Neural progenitor cell (in vitro differentiated cells): ENCODE results near the gene FYN. TPM values are rescaled to one million over a fixed set of nuclear protein-coding genes. Genes with fewer than 3 reads are reported as not detected.

ENCODE experiments used
- DNase-seq: peaks from one replicate; pipeline ENCODE4 v3.0.0-alpha.2; 2016; ENCODE audit warnings: low spot score
- H2AFZ ChIP-seq: fragments of 200-600 bp; sonication (generic); replicated peaks from 2 replicates; pipeline ENCODE4 v1.6.1; 2016; ENCODE audit warnings: antibody characterized with exemption
- H3F3A ChIP-seq: fragments of 200-600 bp; sonication (generic); 2 replicates; pipeline ENCODE4 v1.6.1; 2016; ENCODE audit warnings: antibody characterized with exemption, low read depth
- H3K27ac ChIP-seq: fragments of 200-600 bp; sonication (generic); 2 replicates; pipeline ENCODE4 v1.5.1; 2016; ENCODE audit warnings: mild to moderate bottlenecking
- H3K27me3 ChIP-seq: fragments of 200-600 bp; sonication (generic); 2 replicates; pipeline ENCODE4 v1.6.1; 2016; ENCODE audit warnings: mild to moderate bottlenecking, moderate library complexity
- H3K36me3 ChIP-seq: fragments of 200-600 bp; sonication (generic); 2 replicates; pipeline ENCODE4 v1.5.1; 2016
- H3K4me1 ChIP-seq: fragments of 200-600 bp; sonication (generic); 2 replicates; pipeline ENCODE4 v1.6.1; 2016; ENCODE audit warnings: mixed run types
- H3K4me2 ChIP-seq: fragments of 200-600 bp; sonication (generic); 2 replicates; pipeline ENCODE4 v1.6.1; 2016
- H3K4me3 ChIP-seq: fragments of 200-600 bp; sonication (generic); 2 replicates; pipeline ENCODE4 v1.5.1; 2016
- H3K79me2 ChIP-seq: fragments of 200-600 bp; sonication (generic); 2 replicates; pipeline ENCODE4 v1.6.1; 2016; ENCODE audit warnings: low read depth
- H3K9ac ChIP-seq: fragments of 200-600 bp; sonication (generic); 2 replicates; pipeline ENCODE4 v1.6.1; 2016
- H3K9me3 ChIP-seq: fragments of 200-600 bp; sonication (generic); 2 replicates; pipeline ENCODE4 v1.5.1; 2016; ENCODE audit warnings: low read depth
- H4K20me1 ChIP-seq: fragments of 200-600 bp; sonication (generic); 2 replicates; pipeline ENCODE4 v1.6.1; 2016; ENCODE audit warnings: low read depth
- H3K27ac Mint-ChIP-seq: 3 replicates; pipeline ENCODE4 v1.8.0; 2021; ENCODE audit warnings: mixed read lengths
- H3K27me3 Mint-ChIP-seq: 2 replicates; pipeline ENCODE4 v1.8.0; 2022; ENCODE audit warnings: low read depth, mild to moderate bottlenecking, inconsistent platforms, moderate library complexity, mixed read lengths; ENCODE audit not compliant: insufficient read depth
- H3K36me3 Mint-ChIP-seq: 3 replicates; pipeline ENCODE4 v1.8.0; 2021; ENCODE audit warnings: mixed read lengths
- H3K4me1 Mint-ChIP-seq: 3 replicates; pipeline ENCODE4 v1.8.0; 2021; ENCODE audit warnings: mixed read lengths
- H3K4me3 Mint-ChIP-seq: 3 replicates; pipeline ENCODE4 v1.8.0; 2021; ENCODE audit warnings: mild to moderate bottlenecking, moderate library complexity, mixed read lengths
- H3K9me3 Mint-ChIP-seq: 3 replicates; pipeline ENCODE4 v1.8.0; 2020; ENCODE audit warnings: mixed read lengths
- CTCF ChIP-seq: fragments of 200-600 bp; sonication (generic); IDR thresholded peaks from 2 replicates; pipeline ENCODE4 v1.5.1; 2017; ENCODE audit warnings: antibody characterized with exemption, mild to moderate bottlenecking
- EZH2 ChIP-seq: fragments of 200-600 bp; sonication (generic); IDR thresholded peaks from 2 replicates; pipeline ENCODE4 v1.6.1; 2017; ENCODE audit warnings: antibody characterized with exemption, mild to moderate bottlenecking, moderate library complexity
- EZH2phosphoT487 ChIP-seq: fragments of 200-600 bp; sonication (generic); IDR thresholded peaks from 2 replicates; pipeline ENCODE4 v1.6.1; 2017; ENCODE audit warnings: antibody characterized with exemption
- total RNA-seq: library from RNA; depleted of rRNA; stranded (reverse); fragments of >200 nt; gene quantifications from 2 replicates; pipeline ENCODE4 v1.2.3, GENCODE V29; 2015; ENCODE audit warnings: low replicate concordance

The FYN gene
- 149 and 167 TPM in 2 replicates for total RNA-seq

DNA sequence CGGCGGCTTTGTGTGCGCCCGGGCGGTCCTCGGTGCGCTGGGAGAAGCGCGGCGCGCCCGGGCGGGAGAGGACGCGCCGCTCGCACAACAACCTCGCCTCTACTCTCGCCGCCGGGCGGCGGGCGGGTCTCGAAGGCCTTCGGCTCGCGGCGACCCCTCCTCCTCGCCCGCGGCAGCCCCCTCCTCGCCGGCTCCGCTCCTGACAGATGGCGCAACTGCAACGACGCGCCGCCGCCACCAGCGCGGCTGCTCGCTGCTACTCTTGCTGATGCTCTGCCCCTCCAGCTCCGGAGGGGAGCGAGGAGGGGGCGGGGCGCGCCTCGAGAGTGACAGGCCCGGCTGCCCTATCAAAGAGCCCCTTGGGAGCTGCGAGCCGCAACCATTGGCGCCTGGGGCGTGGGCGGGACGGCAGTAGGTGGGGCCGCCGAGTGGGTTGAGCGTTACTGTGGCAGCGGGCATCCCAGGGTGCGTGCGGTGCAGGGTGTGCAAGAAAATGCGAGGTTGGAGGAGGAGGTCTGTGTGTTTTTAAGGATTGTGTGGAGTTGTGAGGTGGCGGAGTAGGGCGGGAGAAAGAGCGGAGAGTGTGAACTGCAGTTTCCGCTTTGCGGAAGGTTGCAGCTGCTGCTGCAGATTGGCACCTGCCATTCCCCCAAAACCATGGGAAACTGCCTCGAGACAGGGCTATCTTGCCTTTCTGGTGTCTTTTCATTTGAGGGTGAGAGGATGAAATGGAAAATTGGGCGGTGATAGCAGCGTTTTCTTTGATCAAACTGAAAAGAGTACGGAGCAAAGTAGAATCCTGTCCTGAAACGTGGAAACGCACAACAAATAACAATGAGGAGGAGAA, at the start of gene FYN:
Gene FYN, minus strand, starts transcription at position 275 of the 847 bp plus-strand sequence. CDS start 153,401 bp downstream, outside the sequence.
- peaks cover 43% of the 10 kb centered on the region for H3K79me2 ChIP-seq
- H3K36me3 Mint-ChIP-seq, result peaks cover 4% of the 10 kb centered on the region
- peak within 1 kb of the TSS; percentile 99 for H3K27ac Mint-ChIP-seq
- H3K9me3 Mint-ChIP-seq, result no peaks in the 10 kb centered on the region
- peak within 1 kb of the TSS; percentile 98 for H3K4me2 ChIP-seq
- H3K9ac ChIP-seq, result peak within 1 kb of the TSS; percentile 33
- peak within 1 kb of the TSS; percentile 69 for H3K27ac ChIP-seq
- peak; percentile 99 for DNase-seq
- peaks cover 25% of the 10 kb centered on the region for H3K4me1 Mint-ChIP-seq
- peaks cover 26% of the 10 kb centered on the region for H4K20me1 ChIP-seq
- H2AFZ ChIP-seq, result peak within 1 kb of the TSS; percentile 73
- peak; percentile 48 for TF ChIP-seq CTCF
- no peak for TF ChIP-seq EZH2phosphoT487
- no peak for TF ChIP-seq EZH2
- H3K4me3 ChIP-seq, result peak within 1 kb of the TSS; percentile 55
- peaks cover 31% of the 10 kb centered on the region for H3K4me1 ChIP-seq
- H3K4me3 Mint-ChIP-seq, result peak within 1 kb of the TSS; percentile 96
- H3K27me3 ChIP-seq, result peaks cover 19% of the 10 kb centered on the region
- no peaks in the 10 kb centered on the region for H3K36me3 ChIP-seq
- no peaks in the 10 kb centered on the region for H3K9me3 ChIP-seq
- peaks cover 37% of the 10 kb centered on the region for H3F3A ChIP-seq
- H3K27me3 Mint-ChIP-seq, result peaks cover 8% of the 10 kb centered on the region

DNA sequence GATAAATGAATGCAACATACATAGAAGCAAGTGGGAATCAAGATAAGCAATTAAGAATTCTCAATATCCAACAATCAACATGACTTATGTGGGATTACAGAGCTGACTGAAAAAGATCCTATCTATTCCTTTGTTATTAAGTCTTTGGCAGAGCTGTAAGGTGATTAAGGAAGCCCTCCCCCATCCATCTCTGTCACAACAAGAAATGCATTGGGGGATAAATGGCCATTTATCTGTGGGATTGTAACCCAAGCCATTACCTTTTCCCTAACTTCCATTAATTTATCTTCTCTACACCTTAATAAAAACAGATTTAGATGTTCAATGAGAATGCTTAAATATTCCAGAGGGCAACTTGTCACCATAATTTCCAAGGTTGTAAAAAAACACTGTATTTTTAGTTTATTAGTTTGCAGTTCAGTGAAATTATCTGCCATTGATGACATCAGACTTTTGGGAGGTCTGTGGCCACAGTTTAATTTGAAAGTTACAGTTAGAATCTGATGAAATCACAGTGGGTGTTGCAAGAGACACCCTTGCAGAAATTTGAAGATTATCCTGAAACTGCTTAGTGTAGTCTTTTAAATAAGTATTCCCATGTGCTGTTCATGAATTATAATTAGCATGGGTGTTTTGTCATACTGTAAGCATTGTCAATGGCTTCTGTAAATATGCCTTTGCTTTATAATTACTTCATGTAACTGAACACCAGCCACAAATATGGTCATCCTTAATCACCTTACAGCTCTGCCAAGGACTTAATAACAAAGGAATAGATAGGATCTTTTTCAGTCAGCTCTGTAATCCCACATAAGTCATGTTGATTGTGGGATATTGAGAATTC, 49.4 kb upstream of the FYN start:
- H3K36me3 ChIP-seq, result no peaks in the 10 kb centered on the region
- H3K4me2 ChIP-seq, result peak overlapping the region; percentile 16
- Mint-ChIP-seq H3K4me1 (peaks cover 15% of the 10 kb centered on the region), H3K27ac (no peak overlapping the region), H3K36me3 (no peaks in the 10 kb centered on the region), H3K4me3 (no peak overlapping the region), H3K27me3 (no peaks in the 10 kb centered on the region), H3K9me3 (no peaks in the 10 kb centered on the region)
- H3K27me3 ChIP-seq, result no peaks in the 10 kb centered on the region
- DNase-seq, result peak; percentile 17
- H3K9ac ChIP-seq, result no peak overlapping the region
- no peaks in the 10 kb centered on the region for H3K79me2 ChIP-seq
- H3F3A ChIP-seq, result peaks cover 6% of the 10 kb centered on the region
- peaks cover 35% of the 10 kb centered on the region for H3K4me1 ChIP-seq
- TF ChIP-seq EZH2phosphoT487 (no peak), CTCF (no peak), EZH2 (no peak)
- no peak overlapping the region for H2AFZ ChIP-seq
- no peak overlapping the region for H3K27ac ChIP-seq
- no peaks in the 10 kb centered on the region for H3K9me3 ChIP-seq
- no peaks in the 10 kb centered on the region for H4K20me1 ChIP-seq
- no peak overlapping the region for H3K4me3 ChIP-seq

DNA sequence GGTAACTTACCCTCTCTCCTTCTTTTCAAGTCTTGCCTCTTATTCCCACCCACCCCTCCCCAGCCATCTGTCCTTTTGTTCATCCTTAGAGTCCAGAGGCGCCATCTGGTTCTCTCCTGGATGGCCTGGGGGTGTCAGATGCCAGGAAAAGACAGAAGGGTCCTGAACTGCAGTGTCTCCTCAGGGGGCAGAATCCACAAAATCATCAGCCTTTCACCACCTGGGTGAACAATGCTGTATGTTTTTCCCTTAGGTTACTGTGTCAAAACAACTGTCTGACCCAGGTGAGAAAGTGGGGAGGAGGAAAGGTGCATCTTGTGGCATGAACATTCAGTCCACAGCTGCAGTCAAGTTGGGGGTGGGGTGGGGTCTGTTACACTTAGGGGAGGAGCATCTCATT, 47.9 kb upstream of the FYN start:
- TF ChIP-seq EZH2phosphoT487 (no peak), CTCF (no peak), EZH2 (no peak)
- Mint-ChIP-seq H3K36me3 (no peaks in the 10 kb centered on the region), H3K27ac (no peak overlapping the region), H3K27me3 (no peaks in the 10 kb centered on the region), H3K4me3 (no peak overlapping the region), H3K9me3 (peaks cover 2% of the 10 kb centered on the region), H3K4me1 (peaks cover 14% of the 10 kb centered on the region)
- no peaks in the 10 kb centered on the region for H3K36me3 ChIP-seq
- peak overlapping the region; percentile 5 for H3K4me3 ChIP-seq
- peaks cover 33% of the 10 kb centered on the region for H3K4me1 ChIP-seq
- no peaks in the 10 kb centered on the region for H3K79me2 ChIP-seq
- no peak overlapping the region for H3K9ac ChIP-seq
- H3K27ac ChIP-seq, result no peak overlapping the region
- no peaks in the 10 kb centered on the region for H4K20me1 ChIP-seq
- no peak overlapping the region for H2AFZ ChIP-seq
- no peaks in the 10 kb centered on the region for H3K27me3 ChIP-seq
- H3F3A ChIP-seq, result peaks cover 6% of the 10 kb centered on the region
- peak overlapping the region; percentile 63 for H3K4me2 ChIP-seq
- peak; percentile 49 for DNase-seq
- H3K9me3 ChIP-seq, result no peaks in the 10 kb centered on the region
